Activated naive CD4-positive, alpha-beta T cell treated with anti-CD3 and anti-CD28 coated beads, Interleukin-2, amount 10 ng/mL, durations not matched to agents 7 days and 5 days (primary cell): Measurements from ENCODE around the gene ACOT8.
A peak's percentile ranks its signal among the peaks of the same experiment; 100 is the strongest.
"Not testable (repeated sequence)": the region's sequence is repeated elsewhere in the genome, so short reads cannot be mapped to it uniquely, and the experiment has no call there.

Experiments
- CTCF ChIA-PET: fragments of 350-600 bp; sonication (Branson Sonifier 250); formaldehyde crosslinking; loops from one replicate; lab custom pipeline; 2021; ENCODE audit warnings: antibody characterized with exemption; lab: Charles Lee
- DNase-seq: peaks from one replicate; pipeline ENCODE4 v3.0.0-alpha.2; 2020
- H3K27ac Mint-ChIP-seq: one replicate; pipeline ENCODE4 v1.8.0; 2021; ENCODE audit warnings: mild to moderate bottlenecking, moderate library complexity, mixed read lengths
- H3K27me3 Mint-ChIP-seq: one replicate; pipeline ENCODE4 v1.8.0; 2021; ENCODE audit warnings: mild to moderate bottlenecking, mixed read lengths
- H3K36me3 Mint-ChIP-seq: one replicate; pipeline ENCODE4 v1.8.0; 2021; ENCODE audit warnings: mixed read lengths
- H3K4me1 Mint-ChIP-seq: one replicate; pipeline ENCODE4 v1.8.0; 2021; ENCODE audit warnings: mixed read lengths
- H3K4me3 Mint-ChIP-seq: one replicate; pipeline ENCODE4 v1.8.0; 2021; ENCODE audit warnings: mild to moderate bottlenecking, moderate library complexity, mixed read lengths
- H3K9me3 Mint-ChIP-seq: one replicate; pipeline ENCODE4 v1.8.0; 2021; ENCODE audit warnings: mixed read lengths

The ACOT8 gene

DNA sequence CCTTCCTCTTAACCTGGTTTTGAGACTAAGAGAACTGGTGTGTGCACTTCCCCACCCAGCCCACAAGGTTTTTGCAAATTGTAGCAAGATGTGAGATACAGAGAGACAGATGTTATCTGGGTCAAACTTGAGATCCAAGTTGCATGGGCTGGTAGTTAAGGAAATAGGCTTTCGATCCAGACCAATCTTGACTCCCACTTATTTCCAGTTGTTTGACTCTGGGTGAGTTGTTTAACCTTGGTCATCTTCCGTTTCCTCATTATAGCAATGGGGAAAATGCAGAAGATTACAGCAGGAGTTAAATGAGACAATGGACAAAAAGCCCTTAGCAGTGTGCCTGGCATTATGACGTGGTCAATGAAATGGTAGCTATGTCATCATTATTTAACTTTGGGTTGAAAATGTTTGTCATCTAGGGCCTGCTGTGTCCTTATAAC is 21.8 kb downstream of the ACOT8 start:
- Mint-ChIP-seq H3K4me1 (peaks cover 17% of the 10 kb centered on the region), H3K36me3 (no peaks in the 10 kb centered on the region), H3K4me3 (peak overlapping the region; percentile 52), H3K27me3 (peaks cover 19% of the 10 kb centered on the region), H3K9me3 (no peaks in the 10 kb centered on the region), H3K27ac (no peak overlapping the region)
- CTCF ChIA-PET = no interaction called here
- no peak for DNase-seq

DNA sequence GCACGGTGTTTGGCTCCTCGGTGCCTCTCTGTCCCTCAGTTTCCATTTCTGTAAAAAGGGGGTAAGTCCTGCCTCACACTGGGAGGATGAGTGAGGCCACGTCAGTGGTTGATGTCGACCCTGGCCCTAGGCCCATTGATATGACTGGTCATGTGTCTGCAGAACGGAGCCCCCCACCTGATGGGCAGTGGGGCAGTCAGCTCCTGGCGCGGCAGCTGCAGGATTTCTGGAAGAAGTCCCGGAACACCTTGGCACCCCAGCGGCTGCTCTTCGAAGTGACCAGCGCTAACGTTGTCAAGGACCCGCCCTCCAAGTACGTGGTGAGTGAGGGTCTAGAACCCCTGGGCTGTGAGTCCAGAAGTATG is 22.4 kb downstream of the ACOT8 start:
- Mint-ChIP-seq H3K4me1 (peaks cover 17% of the 10 kb centered on the region), H3K27ac (no peak overlapping the region), H3K4me3 (peak overlapping the region; percentile 52), H3K9me3 (no peaks in the 10 kb centered on the region), H3K36me3 (no peaks in the 10 kb centered on the region), H3K27me3 (peaks cover 22% of the 10 kb centered on the region)
- DNase-seq = no peak
- CTCF ChIA-PET = no interaction called here

DNA sequence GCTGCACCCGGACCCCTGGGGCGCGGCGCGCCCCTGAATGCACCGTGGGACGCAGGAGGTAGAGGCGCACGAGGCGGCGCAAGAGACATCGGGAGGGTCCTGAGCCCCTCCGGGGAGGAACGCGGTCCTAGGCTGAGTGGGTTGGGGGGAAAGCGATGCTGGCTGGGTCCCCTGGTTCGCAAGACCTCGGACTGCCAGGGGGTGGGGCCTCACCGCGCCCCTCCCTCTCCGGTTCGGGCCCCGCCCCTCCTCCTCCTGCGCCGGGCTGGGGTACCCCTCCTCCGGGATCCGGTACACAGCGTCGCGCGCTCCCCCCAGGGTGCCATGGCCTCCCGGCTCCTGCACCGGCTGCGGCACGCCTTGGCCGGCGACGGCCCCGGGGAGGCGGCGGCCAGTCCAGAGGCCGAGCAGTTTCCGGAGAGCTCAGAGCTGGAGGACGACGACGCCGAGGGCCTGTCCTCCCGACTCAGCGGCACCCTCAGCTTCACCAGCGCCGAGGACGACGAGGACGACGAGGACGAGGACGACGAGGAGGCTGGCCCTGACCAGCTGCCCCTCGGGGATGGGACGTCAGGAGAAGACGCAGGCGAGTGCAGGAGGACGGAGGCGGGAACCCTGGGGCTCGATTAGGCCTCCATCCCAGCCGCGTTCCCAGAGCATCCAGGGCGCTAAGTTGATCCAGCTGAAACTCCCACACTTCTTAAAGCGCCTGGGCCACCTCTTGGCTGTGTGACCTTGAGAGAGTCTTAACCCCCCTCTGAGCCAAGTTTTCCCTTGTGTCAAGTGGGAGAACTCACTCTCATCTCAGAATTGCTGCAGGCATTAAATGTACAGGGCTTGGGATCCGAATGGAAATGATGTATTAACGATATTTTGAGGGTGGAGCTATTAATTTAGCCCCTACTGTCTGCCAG is 23.1 kb downstream of the ACOT8 start:
- Mint-ChIP-seq H3K27me3 (peaks cover 22% of the 10 kb centered on the region), H3K36me3 (no peaks in the 10 kb centered on the region), H3K9me3 (no peaks in the 10 kb centered on the region), H3K4me1 (peaks cover 17% of the 10 kb centered on the region), H3K4me3 (peak overlapping the region; percentile 77), H3K27ac (no peak overlapping the region)
- DNase-seq = peak; percentile 62
- CTCF ChIA-PET = interaction anchor here (1.4 to 1.8 kb wide), 2 partner anchors 10 to 53 kb away, joined by 3 to 9 read pairs; partner anchors contain the start of gene SPATA25

DNA sequence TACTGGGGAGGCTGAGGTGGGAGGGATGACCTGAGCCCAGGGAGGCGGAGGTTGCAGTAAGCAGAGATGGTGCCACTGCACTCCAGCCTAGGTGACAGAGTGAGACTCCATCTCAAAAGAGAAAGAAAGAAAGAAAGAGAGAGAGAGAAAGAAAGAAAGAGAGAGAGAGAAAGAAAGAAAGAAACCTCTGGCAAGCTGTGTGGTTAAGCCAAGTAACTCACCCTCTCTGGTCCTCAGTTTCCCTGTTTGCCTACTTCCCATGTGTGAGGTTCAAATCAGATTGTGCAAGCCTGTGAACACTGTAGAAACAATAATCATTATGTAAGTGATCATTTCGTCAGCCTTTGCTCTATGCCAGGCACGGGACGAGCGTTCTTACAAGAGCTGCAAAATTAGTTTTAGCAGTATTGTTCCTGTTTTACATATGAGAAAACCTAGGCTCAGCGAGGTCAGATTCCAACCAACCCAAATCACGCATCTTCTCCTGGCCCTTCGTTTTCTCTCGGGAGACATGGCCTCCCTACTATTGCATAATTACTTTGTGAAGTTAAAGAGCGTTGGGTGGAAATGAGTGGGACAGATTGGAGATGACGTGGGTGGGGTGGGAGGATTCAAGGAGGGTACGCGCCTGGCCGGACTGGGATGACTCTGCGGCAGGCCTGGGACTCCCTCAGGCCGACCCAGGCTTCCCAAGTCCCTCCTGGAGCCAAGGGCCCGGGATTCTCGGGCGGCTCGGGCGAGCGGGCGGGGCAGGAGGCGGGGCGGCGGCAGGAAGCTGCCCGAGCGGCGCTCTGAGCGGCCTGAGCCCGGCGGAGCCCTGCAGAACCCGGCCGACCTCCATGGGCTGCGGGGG is 23.9 kb downstream of the ACOT8 start, which contains the start of gene SNX21:
Gene SNX21 (plus strand): TSS at position 770 of the 853 bp plus-strand sequence. CDS start 121 bp downstream, outside the sequence.
- Mint-ChIP-seq H3K36me3 (no peaks in the 10 kb centered on the region), H3K4me3 (peak within 1 kb of the TSS; percentile 77), H3K4me1 (peaks cover 17% of the 10 kb centered on the region), H3K9me3 (no peaks in the 10 kb centered on the region), H3K27me3 (peaks cover 26% of the 10 kb centered on the region), H3K27ac (no peak within 1 kb of the TSS)
- CTCF ChIA-PET = interaction anchor here (0.7 to 1.8 kb wide), 3 partner anchors 9 to 133 kb away, joined by 3 to 9 read pairs (median 3); partner anchors contain the start of gene SPATA25
- peak; percentile 53 for DNase-seq

DNA sequence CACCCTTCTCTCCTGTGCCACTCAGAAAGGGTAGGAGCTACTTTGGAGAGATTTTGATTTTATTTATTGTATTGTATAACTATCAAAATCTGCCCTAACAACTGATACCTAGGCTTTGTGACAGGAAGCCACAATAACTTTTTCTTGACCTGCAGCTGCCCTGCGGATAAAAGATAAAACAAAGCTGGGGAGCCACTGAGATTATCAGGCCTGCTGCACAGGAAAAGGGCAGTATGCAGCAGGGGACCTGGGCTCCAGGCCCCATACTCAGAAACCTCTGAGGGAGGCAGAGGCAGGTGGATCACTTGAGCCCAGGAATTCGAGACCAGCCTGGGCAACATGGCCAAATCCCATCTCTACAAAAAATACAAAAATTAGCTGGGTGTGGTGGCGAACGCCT is 24.6 kb downstream of the ACOT8 start:
- H3K9me3 Mint-ChIP-seq = no peaks in the 10 kb centered on the region
- DNase-seq = no peak
- peaks cover 17% of the 10 kb centered on the region for H3K4me1 Mint-ChIP-seq
- peaks cover 33% of the 10 kb centered on the region for H3K27me3 Mint-ChIP-seq
- H3K36me3 Mint-ChIP-seq = no peaks in the 10 kb centered on the region
- H3K4me3 Mint-ChIP-seq = peak overlapping the region; percentile 77
- CTCF ChIA-PET = interaction anchor here (0.7 to 1.8 kb wide), 3 partner anchors 8 to 134 kb away, joined by 3 to 9 read pairs (median 3); partner anchors contain the start of gene SPATA25
- no peak overlapping the region for H3K27ac Mint-ChIP-seq

DNA sequence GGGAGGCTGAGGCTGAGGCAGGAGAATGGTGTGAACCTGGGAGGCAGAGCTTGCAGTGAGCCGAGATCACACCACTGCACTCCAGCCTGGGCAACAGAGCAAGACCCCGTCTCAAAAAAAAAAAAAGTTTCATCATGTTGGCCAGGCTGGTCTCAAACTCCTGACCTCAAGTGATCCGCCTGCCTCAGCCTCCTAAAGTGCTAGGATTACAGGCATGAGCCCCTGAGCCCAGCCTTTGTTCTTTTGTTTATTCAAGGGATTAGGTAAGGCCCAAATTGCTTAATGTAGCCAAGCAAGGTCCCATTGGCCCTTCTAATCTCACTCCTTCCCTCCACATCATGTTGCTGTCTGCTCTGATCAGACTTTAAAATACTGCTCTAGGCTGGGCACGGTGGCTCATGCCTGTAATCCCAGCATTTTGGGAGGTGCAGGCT is 27.5 kb downstream of the ACOT8 start:
- CTCF ChIA-PET, H3K36me3 Mint-ChIP-seq, H3K27ac Mint-ChIP-seq, H3K4me3 Mint-ChIP-seq, H3K9me3 Mint-ChIP-seq, DNase-seq: not testable (repeated sequence)
- H3K27me3 Mint-ChIP-seq = peaks cover 51% of the 10 kb centered on the region
- H3K4me1 Mint-ChIP-seq = peaks cover 15% of the 10 kb centered on the region

DNA sequence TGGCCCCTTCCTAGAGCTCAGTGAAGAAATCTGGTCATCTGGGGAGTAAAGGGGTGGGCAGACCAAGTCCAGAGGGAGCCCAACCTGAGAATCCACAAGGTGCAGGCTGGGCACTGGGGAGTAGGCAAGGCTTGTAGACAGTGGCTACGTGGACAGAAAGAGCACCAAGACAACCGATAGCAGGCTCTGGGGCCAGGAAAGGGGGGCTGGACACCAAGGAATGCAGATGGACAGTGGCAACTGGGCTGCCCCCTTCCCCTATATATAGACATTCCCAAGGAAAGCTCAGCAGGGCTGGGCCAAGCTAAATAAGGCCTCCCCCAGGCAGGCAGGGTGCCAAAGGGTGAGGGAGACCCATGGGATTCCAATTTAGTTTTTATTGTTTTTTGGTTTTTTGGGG is 28.6 kb downstream of the ACOT8 start:
- no peak overlapping the region for H3K27ac Mint-ChIP-seq
- H3K9me3 Mint-ChIP-seq = no peaks in the 10 kb centered on the region
- H3K36me3 Mint-ChIP-seq = peaks cover 1% of the 10 kb centered on the region
- H3K4me3 Mint-ChIP-seq = no peak overlapping the region
- peaks cover 61% of the 10 kb centered on the region for H3K27me3 Mint-ChIP-seq
- CTCF ChIA-PET = no interaction called here
- DNase-seq = no peak
- peaks cover 19% of the 10 kb centered on the region for H3K4me1 Mint-ChIP-seq

DNA sequence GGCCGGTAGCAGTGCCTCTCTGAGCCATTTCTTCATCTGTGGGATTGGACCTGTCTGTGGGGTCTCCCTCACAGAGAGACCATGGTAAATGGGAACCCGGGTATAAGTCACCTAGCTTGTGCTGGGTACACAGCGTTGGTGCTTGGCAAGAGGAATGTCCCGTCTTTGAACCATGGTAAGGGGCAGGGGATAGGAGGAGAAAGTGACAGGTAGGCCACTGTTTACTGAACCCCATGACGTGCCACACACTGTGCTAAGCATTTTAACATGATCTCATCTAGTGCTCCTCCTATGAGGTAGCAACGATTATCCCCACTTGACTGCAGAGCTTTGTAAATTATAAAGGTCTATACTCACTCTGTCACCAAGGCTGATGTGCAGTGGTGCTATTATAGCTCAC is 29.5 kb downstream of the ACOT8 start:
- Mint-ChIP-seq H3K27ac (no peak overlapping the region), H3K4me1 (peaks cover 16% of the 10 kb centered on the region), H3K27me3 (peaks cover 61% of the 10 kb centered on the region), H3K36me3 (peaks cover 1% of the 10 kb centered on the region), H3K4me3 (no peak overlapping the region), H3K9me3 (no peaks in the 10 kb centered on the region)
- DNase-seq = no peak
- CTCF ChIA-PET = no interaction called here

DNA sequence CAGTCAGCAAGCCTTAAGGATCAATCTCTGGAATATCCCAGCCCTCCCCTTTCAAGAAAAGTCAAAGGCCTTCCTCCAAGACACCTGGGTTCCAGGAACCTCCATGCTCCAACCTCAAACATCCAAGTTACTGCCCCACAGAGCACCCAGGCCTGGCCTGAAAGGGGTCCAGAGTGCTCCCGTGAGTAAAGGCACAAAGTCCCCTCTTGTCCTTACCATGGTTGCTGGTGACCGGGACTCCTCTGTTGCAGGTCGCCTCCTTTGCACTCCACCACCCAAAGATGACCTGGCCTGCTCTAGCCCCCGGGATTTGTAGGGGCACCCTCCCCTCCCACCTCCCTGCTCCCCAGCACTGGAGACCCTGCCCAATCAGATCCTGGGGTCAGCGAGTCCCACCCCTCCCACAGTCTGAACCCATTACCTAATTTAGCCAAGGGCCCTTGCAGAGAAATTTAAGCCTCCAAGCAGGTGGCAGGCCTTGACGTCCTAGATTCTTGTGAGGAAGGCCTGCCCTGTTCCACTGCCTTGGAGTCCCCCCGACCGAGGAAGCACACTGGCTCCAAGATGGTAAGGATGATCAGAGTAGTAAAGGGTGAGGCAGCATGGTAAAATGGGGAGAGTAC is 30.1 kb downstream of the ACOT8 start, which contains the start of gene TNNC2:
Gene TNNC2 (minus strand): TSS at position 283 of the 623 bp plus-strand sequence. CDS start 64 bp downstream, at position 219.
- Mint-ChIP-seq H3K4me1 (peaks cover 18% of the 10 kb centered on the region), H3K9me3 (no peaks in the 10 kb centered on the region), H3K27ac (no peak within 1 kb of the TSS), H3K4me3 (no peak within 1 kb of the TSS), H3K27me3 (peaks cover 64% of the 10 kb centered on the region), H3K36me3 (peaks cover 1% of the 10 kb centered on the region)
- CTCF ChIA-PET = no interaction called here
- no peak for DNase-seq

DNA sequence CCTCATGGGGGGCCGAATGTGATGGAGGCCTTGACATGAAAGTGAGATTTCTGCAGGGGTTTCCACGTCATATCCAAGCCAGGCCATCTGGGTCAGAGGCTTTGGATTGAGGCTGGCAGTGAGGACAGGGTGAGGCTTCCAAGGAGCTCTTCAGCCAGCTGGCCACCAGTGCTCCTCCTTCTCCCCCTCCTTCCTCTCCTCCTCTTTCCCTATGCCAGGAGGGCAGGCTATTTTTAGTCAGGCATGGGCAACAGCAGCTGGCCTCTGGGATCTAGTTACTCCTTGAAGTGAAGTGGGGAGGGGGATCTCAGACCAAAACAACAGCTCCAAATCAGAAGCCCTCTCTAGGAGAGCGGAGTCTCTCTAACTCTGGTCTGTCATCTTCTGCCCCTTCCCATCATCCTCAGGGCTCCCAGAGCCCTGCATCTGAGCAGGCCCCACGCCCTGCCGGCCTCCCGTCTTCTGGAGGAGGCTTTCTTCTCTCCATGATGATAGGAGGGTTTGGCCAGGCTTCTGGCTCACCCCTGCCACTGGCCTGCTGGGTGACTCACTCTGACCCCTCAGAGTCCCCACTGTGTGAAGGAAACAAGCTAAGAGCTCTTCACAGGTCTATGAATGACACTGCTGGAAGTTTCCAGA is 30.7 kb downstream of the ACOT8 start:
- no peak overlapping the region for H3K4me3 Mint-ChIP-seq
- H3K36me3 Mint-ChIP-seq = peaks cover 1% of the 10 kb centered on the region
- CTCF ChIA-PET = interaction anchor here (0.6 to 0.9 kb wide), 3 partner anchors 15 to 139 kb away, joined by 3 read pairs; no protein-coding TSS in a partner anchor
- DNase-seq = no peak
- H3K27ac Mint-ChIP-seq = no peak overlapping the region
- peaks cover 70% of the 10 kb centered on the region for H3K27me3 Mint-ChIP-seq
- no peaks in the 10 kb centered on the region for H3K9me3 Mint-ChIP-seq
- peaks cover 18% of the 10 kb centered on the region for H3K4me1 Mint-ChIP-seq

DNA sequence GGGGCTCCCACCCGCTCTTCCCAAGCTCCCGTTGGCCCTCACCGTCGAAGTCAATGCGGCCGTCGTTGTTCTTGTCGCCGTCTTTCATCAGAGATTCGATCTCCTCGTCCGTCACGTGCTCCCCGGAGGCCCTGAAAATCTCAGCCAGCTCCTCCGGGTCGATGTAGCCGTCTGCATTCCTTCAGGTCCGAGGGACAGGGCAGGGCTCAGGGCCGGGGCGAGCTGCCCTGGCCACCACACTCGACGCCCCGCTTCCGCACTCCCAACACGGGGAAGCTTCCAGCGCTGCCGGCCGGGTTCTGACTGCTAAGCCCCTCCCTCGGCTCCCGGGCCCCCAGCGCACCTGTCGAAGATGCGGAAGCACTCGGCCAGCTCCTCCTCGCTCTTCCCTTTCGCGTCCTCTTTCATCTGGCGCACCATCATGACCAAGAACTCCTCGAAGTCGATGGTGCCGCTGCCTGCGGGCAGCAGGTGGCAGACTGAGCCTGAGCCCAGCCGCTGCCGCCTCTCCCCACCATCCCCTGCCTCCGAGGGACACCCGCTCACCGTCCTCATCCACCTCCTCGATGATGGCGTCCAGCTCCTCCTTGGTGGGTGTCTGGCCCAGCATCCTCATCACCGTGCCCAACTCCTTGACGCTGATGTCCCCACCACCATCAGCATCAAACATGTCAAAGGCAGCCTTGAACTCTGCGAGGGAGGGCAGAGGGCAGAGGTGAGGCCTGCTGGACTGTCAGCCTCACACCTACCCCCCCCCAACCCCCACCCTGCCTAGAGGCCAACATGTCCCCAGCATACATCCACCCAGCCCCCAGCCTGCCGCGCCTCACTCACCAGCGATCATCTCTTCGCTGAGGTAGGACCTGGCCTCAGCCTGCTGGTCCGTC is 33.0 kb downstream of the ACOT8 start:
- Mint-ChIP-seq H3K27me3 (peaks cover 64% of the 10 kb centered on the region), H3K9me3 (no peaks in the 10 kb centered on the region), H3K27ac (no peak overlapping the region), H3K4me3 (peak overlapping the region; percentile 34), H3K36me3 (peaks cover 1% of the 10 kb centered on the region), H3K4me1 (peaks cover 18% of the 10 kb centered on the region)
- CTCF ChIA-PET = interaction anchor here (0.6 to 3.6 kb wide), 15 partner anchors 9 to 164 kb away, joined by 3 to 20 read pairs (median 4); partner anchors contain the start of genes SNX21 and ZNF335
- DNase-seq = peak; percentile 72

DNA sequence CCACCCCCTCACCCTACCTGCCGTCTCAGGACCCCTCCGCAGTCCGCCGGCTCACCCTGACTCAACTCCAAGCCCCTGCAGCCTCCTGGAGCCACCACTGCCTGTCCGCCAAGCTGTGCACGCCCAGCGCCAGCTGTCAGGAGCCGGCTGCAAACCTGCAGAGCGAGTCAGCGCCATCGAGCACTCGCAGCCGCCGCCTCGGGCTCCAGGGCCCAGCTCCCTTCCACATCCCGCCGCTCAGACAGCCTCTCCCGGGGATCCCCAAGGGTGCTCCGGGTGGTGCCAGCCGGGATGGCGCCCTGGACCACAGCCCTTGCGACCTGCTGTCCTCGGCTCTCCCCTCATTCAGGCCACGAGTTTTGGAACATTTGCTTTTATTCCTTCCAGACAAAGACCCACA is 34.3 kb downstream of the ACOT8 start:
- Mint-ChIP-seq H3K4me3 (no peak overlapping the region), H3K9me3 (no peaks in the 10 kb centered on the region), H3K36me3 (peaks cover 1% of the 10 kb centered on the region), H3K27ac (no peak overlapping the region), H3K27me3 (peaks cover 56% of the 10 kb centered on the region), H3K4me1 (peaks cover 18% of the 10 kb centered on the region)
- CTCF ChIA-PET = interaction anchor here (0.9 to 3.6 kb wide), 2 partner anchors 111 to 147 kb away, joined by 3 to 20 read pairs; no protein-coding TSS in a partner anchor
- DNase-seq = peak; percentile 32
